Uterus (tissue), 2 donors: Measurements from ENCODE around the gene MKRN1.

ENCODE experiments used
- POLR2A ChIP-seq, 2 donors: fragments of 450-650 bp; IDR thresholded peaks; one replicate each; pipeline ENCODE4 v1.6.1; 2016; ENCODE audit warnings: antibody characterized with exemption in 2 of 2, mild to moderate bottlenecking in 1 of 2, moderate library complexity in 1 of 2
- TF ChIP-seq, protein P1 (sequence below), 4 experiments: fragments of 200-600 bp in 2 of 4; fragments of 450-650 bp in 2 of 4; sonication (generic) in 2 of 4; IDR thresholded peaks; one replicate each; pipeline ENCODE4 v1.5.1; 2016 to 2019; ENCODE audit warnings: antibody characterized with exemption in 4 of 4, mild to moderate bottlenecking in 2 of 4, moderate library complexity in 1 of 4

DNA sequence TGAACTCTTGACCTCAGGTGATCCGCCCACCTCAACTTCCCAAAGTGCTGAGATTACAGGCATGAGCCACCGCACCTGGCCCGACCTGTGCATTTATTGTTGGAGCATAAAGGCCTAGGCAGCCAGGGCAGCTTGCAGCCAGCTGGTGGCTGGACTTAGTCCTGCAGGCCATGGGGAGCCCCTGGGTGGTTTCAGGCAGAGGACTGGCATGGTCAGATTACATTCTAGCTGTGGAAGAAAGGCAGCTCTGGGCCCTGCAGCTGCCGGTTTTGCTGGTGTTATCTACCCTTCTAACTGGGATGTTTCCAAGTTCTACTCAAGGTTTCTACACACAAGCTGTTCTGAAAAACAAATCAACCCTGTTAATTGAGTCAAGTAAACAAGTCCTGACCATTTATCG lies 22.7 kb upstream of the MKRN1 start:
- TF ChIP-seq POLR2A (IDR thresholded peaks at IDR 0.05), result no peak
- TF ChIP-seq, protein P1, sequence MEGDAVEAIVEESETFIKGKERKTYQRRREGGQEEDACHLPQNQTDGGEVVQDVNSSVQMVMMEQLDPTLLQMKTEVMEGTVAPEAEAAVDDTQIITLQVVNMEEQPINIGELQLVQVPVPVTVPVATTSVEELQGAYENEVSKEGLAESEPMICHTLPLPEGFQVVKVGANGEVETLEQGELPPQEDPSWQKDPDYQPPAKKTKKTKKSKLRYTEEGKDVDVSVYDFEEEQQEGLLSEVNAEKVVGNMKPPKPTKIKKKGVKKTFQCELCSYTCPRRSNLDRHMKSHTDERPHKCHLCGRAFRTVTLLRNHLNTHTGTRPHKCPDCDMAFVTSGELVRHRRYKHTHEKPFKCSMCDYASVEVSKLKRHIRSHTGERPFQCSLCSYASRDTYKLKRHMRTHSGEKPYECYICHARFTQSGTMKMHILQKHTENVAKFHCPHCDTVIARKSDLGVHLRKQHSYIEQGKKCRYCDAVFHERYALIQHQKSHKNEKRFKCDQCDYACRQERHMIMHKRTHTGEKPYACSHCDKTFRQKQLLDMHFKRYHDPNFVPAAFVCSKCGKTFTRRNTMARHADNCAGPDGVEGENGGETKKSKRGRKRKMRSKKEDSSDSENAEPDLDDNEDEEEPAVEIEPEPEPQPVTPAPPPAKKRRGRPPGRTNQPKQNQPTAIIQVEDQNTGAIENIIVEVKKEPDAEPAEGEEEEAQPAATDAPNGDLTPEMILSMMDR (IDR thresholded peaks at IDR 0.05), result no peak
